Hepatic stellate cell (primary cell): ENCODE results near the gene CARD11.

ENCODE experiments used
- DNase-seq: peaks from one replicate; pipeline ENCODE4 v3.0.0; 2011; ENCODE audit warnings: low spot score

Gene CARD11

GRCh38 chr7:3020416-3020815, 23.3 kb downstream of the CARD11 start:
- DNase-seq, result no peak

- DNase-seq, result no peak
Measured at GRCh38 chr7:3019801-3020200, 23.9 kb downstream of the CARD11 start.

- DNase-seq, result no peak
Measured at GRCh38 chr7:3013975-3014792, 29.5 kb downstream of the CARD11 start.

GRCh38 chr7:3011211-3011852, 32.3 kb downstream of the CARD11 start:
- DNase-seq, result no peak

- DNase-seq, result no peak
Measured at GRCh38 chr7:3010161-3010560, 33.5 kb downstream of the CARD11 start.

GRCh38 chr7:3009086-3009485, 34.6 kb downstream of the CARD11 start:
- DNase-seq, result no peak

- DNase-seq, result no peak
Measured at GRCh38 chr7:3008386-3008785, 35.3 kb downstream of the CARD11 start.

- no peak for DNase-seq
Measured at GRCh38 chr7:3007696-3008095, 36.0 kb downstream of the CARD11 start.

- DNase-seq, result no peak
Measured at GRCh38 chr7:3005257-3005656, 38.4 kb downstream of the CARD11 start.

- DNase-seq, result no peak
Measured at GRCh38 chr7:3003936-3004335, 39.7 kb downstream of the CARD11 start.

GRCh38 chr7:3002631-3003030, 41.0 kb downstream of the CARD11 start:
- DNase-seq, result no peak

- DNase-seq, result no peak
Measured at GRCh38 chr7:3000566-3000965, 43.1 kb downstream of the CARD11 start.

- DNase-seq, result no peak
Measured at GRCh38 chr7:2999078-2999500, 44.6 kb downstream of the CARD11 start.

- no peak for DNase-seq
Measured at GRCh38 chr7:2997014-2997413, 46.7 kb downstream of the CARD11 start.

- no peak for DNase-seq
Measured at GRCh38 chr7:2996141-2996540, 47.5 kb downstream of the CARD11 start.

GRCh38 chr7:2993868-2994267, 49.8 kb downstream of the CARD11 start:
- no peak for DNase-seq

- no peak for DNase-seq
Measured at GRCh38 chr7:2993396-2993795, 50.3 kb downstream of the CARD11 start.

- no peak for DNase-seq
Measured at GRCh38 chr7:2990949-2991470, 52.7 kb downstream of the CARD11 start.

- DNase-seq, result no peak
Measured at GRCh38 chr7:2986561-2986960, 57.1 kb downstream of the CARD11 start.

- no peak for DNase-seq
Measured at GRCh38 chr7:2985866-2986265, 57.8 kb downstream of the CARD11 start.

GRCh38 chr7:2984091-2984490, 59.6 kb downstream of the CARD11 start:
- no peak for DNase-seq

GRCh38 chr7:2983586-2983985, 60.1 kb downstream of the CARD11 start:
- no peak for DNase-seq

- DNase-seq, result no peak
Measured at GRCh38 chr7:2982831-2983230, 60.8 kb downstream of the CARD11 start.
